CD1c-positive myeloid dendritic cell (primary cell): Measurements from ENCODE around the gene EPHA3.
"Not testable (repeated sequence)": the region's sequence is repeated elsewhere in the genome, so short reads cannot be mapped to it uniquely, and the experiment has no call there.

Source experiments
- DNase-seq: peaks from one replicate; pipeline ENCODE4 v3.0.0-alpha.2; 2016; ENCODE audit errors: extremely low spot score

The EPHA3 gene

GRCh38 chr3:89280822-89281365, 173.5 kb downstream of the EPHA3 start:
- no peak for DNase-seq

GRCh38 chr3:89287902-89288508, 180.6 kb downstream of the EPHA3 start:
- DNase-seq: no peak

GRCh38 chr3:89289574-89290190, 182.3 kb downstream of the EPHA3 start:
- no peak for DNase-seq

- no peak for DNase-seq
Measured at GRCh38 chr3:89297199-89297598, 189.8 kb downstream of the EPHA3 start.

- DNase-seq: no peak
Measured at GRCh38 chr3:89300526-89300925, 193.1 kb downstream of the EPHA3 start.

GRCh38 chr3:89300981-89301380, 193.6 kb downstream of the EPHA3 start:
- DNase-seq: no peak

- no peak for DNase-seq
Measured at GRCh38 chr3:89303701-89304100, 196.3 kb downstream of the EPHA3 start.

GRCh38 chr3:89306540-89306939, 199.1 kb downstream of the EPHA3 start:
- DNase-seq: no peak

GRCh38 chr3:89311581-89311980, 204.2 kb downstream of the EPHA3 start:
- DNase-seq: no peak

- DNase-seq: no peak
Measured at GRCh38 chr3:89312141-89312540, 204.7 kb downstream of the EPHA3 start.

GRCh38 chr3:89314454-89315098, 207.2 kb downstream of the EPHA3 start:
- no peak for DNase-seq

GRCh38 chr3:89315750-89316470, 208.5 kb downstream of the EPHA3 start:
- DNase-seq: no peak

GRCh38 chr3:89320186-89320585, 212.8 kb downstream of the EPHA3 start:
- DNase-seq: no peak

- no peak for DNase-seq
Measured at GRCh38 chr3:89326997-89327396, 219.6 kb downstream of the EPHA3 start.

GRCh38 chr3:89332386-89332785, 225.0 kb downstream of the EPHA3 start:
- DNase-seq: no peak

- no peak for DNase-seq
Measured at GRCh38 chr3:89332793-89333192, 225.4 kb downstream of the EPHA3 start.

GRCh38 chr3:89335693-89336092, 228.3 kb downstream of the EPHA3 start:
- DNase-seq: no peak

GRCh38 chr3:89340408-89340807, 233.0 kb downstream of the EPHA3 start:
- no peak for DNase-seq

GRCh38 chr3:89344076-89344475, 236.7 kb downstream of the EPHA3 start:
- DNase-seq: no peak

- DNase-seq: not testable (repeated sequence)
Measured at GRCh38 chr3:89350935-89351334, 243.5 kb downstream of the EPHA3 start.

GRCh38 chr3:89353465-89353864, 246.0 kb downstream of the EPHA3 start:
- no peak for DNase-seq

GRCh38 chr3:89358281-89358680, 250.9 kb downstream of the EPHA3 start:
- DNase-seq: no peak
